NT2/D1 (cell line): ENCODE results near the gene SLC25A13.

Experiments
- DNase-seq: peaks from one replicate; pipeline ENCODE4 v3.0.0-alpha.2; 2011; ENCODE audit warnings: low read depth, low spot score
- H3K27me3 ChIP-seq: 2 replicates; pipeline ENCODE4 v1.6.0; 2011; ENCODE audit warnings: mild to moderate bottlenecking; ENCODE audit not compliant: insufficient read length, insufficient read depth
- H3K36me3 ChIP-seq: 2 replicates; pipeline ENCODE4 v1.6.1; 2011; ENCODE audit warnings: mild to moderate bottlenecking, low read length, mixed read lengths; ENCODE audit not compliant: insufficient read depth, insufficient read length
- H3K4me1 ChIP-seq: 2 replicates; pipeline ENCODE4 v1.5.1; 2011; ENCODE audit not compliant: insufficient read depth, insufficient read length
- H3K4me3 ChIP-seq: 2 replicates; pipeline ENCODE4 v1.5.1; 2011; ENCODE audit warnings: low read depth; ENCODE audit not compliant: insufficient read length
- H3K9ac ChIP-seq: 2 replicates; pipeline ENCODE4 v1.6.0; 2011; ENCODE audit warnings: low read depth; ENCODE audit not compliant: insufficient read length
- H3K9me3 ChIP-seq: 2 replicates; pipeline ENCODE4 v1.5.1; 2011; ENCODE audit warnings: mild to moderate bottlenecking, low read length; ENCODE audit not compliant: insufficient read depth
- SUZ12 ChIP-seq: IDR thresholded peaks from 2 replicates; pipeline ENCODE4 v1.6.1; 2011; ENCODE audit not compliant: insufficient read length, insufficient read depth; ENCODE audit errors: extremely low read depth
- YY1 ChIP-seq: IDR thresholded peaks from 2 replicates; pipeline ENCODE4 v1.6.1; 2011; ENCODE audit not compliant: insufficient read length, insufficient read depth
- ZNF274 ChIP-seq: IDR thresholded peaks from 2 replicates; pipeline ENCODE4 v1.6.1; 2011; ENCODE audit warnings: mild to moderate bottlenecking, low read depth, low read length

The SLC25A13 gene

GRCh38 chr7:96090756-96091155, 231.1 kb downstream of the SLC25A13 start:
- Histone ChIP-seq H3K9me3 (no peaks in the 10 kb centered on the region), H3K27me3 (no peaks in the 10 kb centered on the region), H3K36me3 (no peaks in the 10 kb centered on the region), H3K4me3 (no peak overlapping the region), H3K4me1 (no peaks in the 10 kb centered on the region), H3K9ac (no peak overlapping the region)
- TF ChIP-seq ZNF274 (no peak), SUZ12 (no peak), YY1 (no peak)
- DNase-seq = no peak

GRCh38 chr7:96089511-96089910, 232.4 kb downstream of the SLC25A13 start:
- DNase-seq = no peak
- Histone ChIP-seq H3K4me3 (no peak overlapping the region), H3K4me1 (no peaks in the 10 kb centered on the region), H3K9ac (no peak overlapping the region), H3K9me3 (no peaks in the 10 kb centered on the region), H3K36me3 (no peaks in the 10 kb centered on the region), H3K27me3 (no peaks in the 10 kb centered on the region)
- no peak for TF ChIP-seq ZNF274
- TF ChIP-seq YY1 = no peak
- TF ChIP-seq SUZ12 = no peak

GRCh38 chr7:96088579-96088978, 233.3 kb downstream of the SLC25A13 start:
- Histone ChIP-seq H3K9me3 (no peaks in the 10 kb centered on the region), H3K9ac (no peak overlapping the region), H3K27me3 (no peaks in the 10 kb centered on the region), H3K36me3 (no peaks in the 10 kb centered on the region), H3K4me1 (no peaks in the 10 kb centered on the region), H3K4me3 (no peak overlapping the region)
- no peak for TF ChIP-seq SUZ12
- TF ChIP-seq ZNF274 = no peak
- TF ChIP-seq YY1 = no peak
- DNase-seq = no peak

GRCh38 chr7:96085953-96086352, 235.9 kb downstream of the SLC25A13 start:
- TF ChIP-seq SUZ12 = no peak
- no peak for TF ChIP-seq YY1
- TF ChIP-seq ZNF274 = no peak
- Histone ChIP-seq H3K9me3 (no peaks in the 10 kb centered on the region), H3K9ac (no peak overlapping the region), H3K36me3 (no peaks in the 10 kb centered on the region), H3K4me3 (no peak overlapping the region), H3K4me1 (no peaks in the 10 kb centered on the region), H3K27me3 (no peaks in the 10 kb centered on the region)
- no peak for DNase-seq

- Histone ChIP-seq H3K4me1 (no peaks in the 10 kb centered on the region), H3K36me3 (no peaks in the 10 kb centered on the region), H3K27me3 (no peaks in the 10 kb centered on the region), H3K9ac (no peak overlapping the region), H3K9me3 (no peaks in the 10 kb centered on the region), H3K4me3 (no peak overlapping the region)
- DNase-seq = no peak
- TF ChIP-seq YY1 (no peak), SUZ12 (no peak), ZNF274 (no peak)
Measured at GRCh38 chr7:96084881-96085553, 236.9 kb downstream of the SLC25A13 start.

GRCh38 chr7:96080027-96080426, 241.9 kb downstream of the SLC25A13 start:
- no peak overlapping the region for H3K4me3 ChIP-seq
- H3K36me3 ChIP-seq = no peaks in the 10 kb centered on the region
- no peaks in the 10 kb centered on the region for H3K9me3 ChIP-seq
- H3K27me3 ChIP-seq = no peaks in the 10 kb centered on the region
- DNase-seq = no peak
- no peak overlapping the region for H3K9ac ChIP-seq
- no peaks in the 10 kb centered on the region for H3K4me1 ChIP-seq
- no peak for TF ChIP-seq SUZ12
- no peak for TF ChIP-seq YY1
- TF ChIP-seq ZNF274 = no peak

GRCh38 chr7:96076350-96076707, 245.6 kb downstream of the SLC25A13 start:
- Histone ChIP-seq H3K27me3 (no peaks in the 10 kb centered on the region), H3K36me3 (no peaks in the 10 kb centered on the region), H3K4me3 (peak overlapping the region; percentile 41), H3K4me1 (no peaks in the 10 kb centered on the region), H3K9ac (peak overlapping the region; percentile 50), H3K9me3 (no peaks in the 10 kb centered on the region)
- DNase-seq = no peak
- no peak for TF ChIP-seq SUZ12
- TF ChIP-seq ZNF274 = no peak
- TF ChIP-seq YY1 = no peak
